Measurements from ENCODE around the gene FAM228A.

The FAM228A gene

DNA sequence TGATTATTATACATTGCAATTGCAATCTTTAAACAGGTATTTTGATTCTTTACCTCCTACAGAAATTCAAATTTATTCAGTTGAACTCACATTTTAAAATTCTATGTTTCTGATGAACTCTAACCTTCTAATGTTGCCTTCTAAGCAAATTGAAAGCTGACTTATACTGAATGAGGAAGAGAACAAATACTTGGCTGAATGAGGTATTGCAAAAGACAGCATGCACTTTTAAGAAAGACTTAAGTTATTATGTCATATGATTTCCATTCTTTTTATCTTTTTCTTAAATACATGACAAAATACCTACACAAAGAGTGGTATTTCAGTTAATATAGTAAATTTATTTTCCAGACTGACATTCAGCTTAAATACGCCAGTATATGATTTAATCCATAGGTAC lies 64.7 kb downstream of the FAM228A start:
- Histone ChIP-seq H3K4me3 (ENCODE audit: insufficient read depth, low read depth, low read length, poor library complexity, severe bottlenecking) (no peak overlapping the region), H3K9me3 (ENCODE audit: control insufficient read depth, low read length) (no peaks in the 10 kb centered on the region), H3K27ac (ENCODE audit: insufficient read depth, low read length, poor library complexity, severe bottlenecking) (no peak overlapping the region), H3K27me3 (replicated peaks; ENCODE audit: control insufficient read depth, insufficient read depth, low read length, poor library complexity, severe bottlenecking) (no peaks in the 10 kb centered on the region), H3K36me3 (ENCODE audit: control insufficient read depth, insufficient read depth, low read length) (peaks cover 24% of the 10 kb centered on the region), H3K4me1 (ENCODE audit: control insufficient read depth, insufficient read depth, low read length, poor library complexity, severe bottlenecking) (no peaks in the 10 kb centered on the region)
- DNase-seq: no peak
